HG03103 (cell line): ENCODE measurements around the gene SLC6A6.

ENCODE experiments used
- ATAC-seq: cut with Tn5 transposase; IDR thresholded peaks from one replicate; pipeline ENCODE4 v1.9.1; 2021; ENCODE audit warnings: low read depth; ENCODE audit not compliant: unreplicated experiment

The SLC6A6 gene

GRCh38 chr3:14516738-14517345 is 114.4 kb downstream of the SLC6A6 start:
- ATAC-seq, result no peak

- ATAC-seq, result no peak
Measured at GRCh38 chr3:14517601-14518431, 115.4 kb downstream of the SLC6A6 start.

- ATAC-seq, result no peak
Measured at GRCh38 chr3:14518432-14518802, 116.0 kb downstream of the SLC6A6 start.

GRCh38 chr3:14518893-14519292 is 116.5 kb downstream of the SLC6A6 start:
- no peak for ATAC-seq

GRCh38 chr3:14519406-14519805 is 117.0 kb downstream of the SLC6A6 start:
- no peak for ATAC-seq

GRCh38 chr3:14520149-14520548 is 117.7 kb downstream of the SLC6A6 start:
- no peak for ATAC-seq

- no peak for ATAC-seq
Measured at GRCh38 chr3:14520967-14521366, 118.6 kb downstream of the SLC6A6 start.

- no peak for ATAC-seq
Measured at GRCh38 chr3:14521611-14522010, 119.2 kb downstream of the SLC6A6 start.

GRCh38 chr3:14522129-14522691 is 119.8 kb downstream of the SLC6A6 start:
- no peak for ATAC-seq

GRCh38 chr3:14522768-14523167 is 120.4 kb downstream of the SLC6A6 start:
- no peak for ATAC-seq

GRCh38 chr3:14523792-14524191 is 121.4 kb downstream of the SLC6A6 start:
- ATAC-seq, result no peak

- no peak for ATAC-seq
Measured at GRCh38 chr3:14524311-14524711, 121.9 kb downstream of the SLC6A6 start.

- ATAC-seq, result no peak
Measured at GRCh38 chr3:14524920-14525660, 122.7 kb downstream of the SLC6A6 start.

GRCh38 chr3:14525685-14526631 is 123.6 kb downstream of the SLC6A6 start:
- ATAC-seq, result no peak

GRCh38 chr3:14528081-14528480 is 125.7 kb downstream of the SLC6A6 start:
- no peak for ATAC-seq

GRCh38 chr3:14531856-14532395 is 129.5 kb downstream of the SLC6A6 start:
- no peak for ATAC-seq

- no peak for ATAC-seq
Measured at GRCh38 chr3:14532691-14533456, 130.5 kb downstream of the SLC6A6 start.

GRCh38 chr3:14533457-14533958 is 131.1 kb downstream of the SLC6A6 start:
- no peak for ATAC-seq
